Endometrial microvascular endothelial cells (primary cell): Measurements from ENCODE around the gene CFAP70. TPM values are rescaled to one million over a fixed set of nuclear protein-coding genes. Genes with fewer than 3 reads are reported as not detected.
"Not testable (repeated sequence)": the region's sequence is repeated elsewhere in the genome, so short reads cannot be mapped to it uniquely, and the experiment has no call there.

ENCODE experiments used
- in situ Hi-C: cut with HindIII; loops from 2 replicates; pipeline ENCODE4 v1.10.0; 2017; ENCODE audit warnings: low sequenced_read_pairs, low pct_unique_long_range_greater_than_20kb; ENCODE audit errors: inconsistent ontology term
- total RNA-seq: library from RNA; depleted of rRNA; stranded (reverse); fragments of >200 nt; gene quantifications from one replicate; pipeline ENCODE4 v1.2.3, GENCODE V29; 2015; ENCODE audit errors: inconsistent ontology term

CFAP70 gene
- not detected for total RNA-seq

- in situ Hi-C loops, result no loop called here
Measured at GRCh38 chr10:73358331-73359279, at the start of gene CFAP70. Gene CFAP70, minus strand, starts transcription at chr10:73358864. Its CDS starts 4,068 bp downstream, at chr10:73354796.

GRCh38 chr10:73408061-73408460 is 49.4 kb upstream of the CFAP70 start:
- in situ Hi-C loops, result no loop called here

GRCh38 chr10:73407495-73407894 is 48.8 kb upstream of the CFAP70 start:
- in situ Hi-C loops, result no loop called here

GRCh38 chr10:73406846-73407245 is 48.2 kb upstream of the CFAP70 start:
- in situ Hi-C loops, result no loop called here

- in situ Hi-C loops, result no loop called here
Measured at GRCh38 chr10:73405556-73405955, 46.9 kb upstream of the CFAP70 start.

- in situ Hi-C loops, result no loop called here
Measured at GRCh38 chr10:73404690-73405089, 46.0 kb upstream of the CFAP70 start.

- in situ Hi-C loops, result no loop called here
Measured at GRCh38 chr10:73401636-73402035, 43.0 kb upstream of the CFAP70 start.

GRCh38 chr10:73399063-73399462 is 40.4 kb upstream of the CFAP70 start:
- in situ Hi-C loops, result no loop called here

GRCh38 chr10:73398024-73398423 is 39.4 kb upstream of the CFAP70 start:
- in situ Hi-C loops, result no loop called here

- in situ Hi-C loops, result not testable (repeated sequence)
Measured at GRCh38 chr10:73394325-73394724, 35.7 kb upstream of the CFAP70 start.

- in situ Hi-C loops, result no loop called here
Measured at GRCh38 chr10:73388228-73388627, 29.6 kb upstream of the CFAP70 start.

- in situ Hi-C loops, result no loop called here
Measured at GRCh38 chr10:73386583-73386982, 27.9 kb upstream of the CFAP70 start.

- in situ Hi-C loops, result no loop called here
Measured at GRCh38 chr10:73379064-73379748, 20.5 kb upstream of the CFAP70 start.

GRCh38 chr10:73376679-73377078 is 18.0 kb upstream of the CFAP70 start:
- in situ Hi-C loops, result no loop called here

- in situ Hi-C loops, result no loop called here
Measured at GRCh38 chr10:73368238-73368637, 9.6 kb upstream of the CFAP70 start.

- in situ Hi-C loops, result no loop called here
Measured at GRCh38 chr10:73366381-73367298, 8.0 kb upstream of the CFAP70 start.

GRCh38 chr10:73364964-73365363 is 6.3 kb upstream of the CFAP70 start:
- in situ Hi-C loops, result no loop called here

GRCh38 chr10:73359492-73359891 is 828 bp upstream of the CFAP70 start:
- in situ Hi-C loops, result no loop called here

GRCh38 chr10:73357821-73358220 is 843 bp downstream of the CFAP70 start:
- in situ Hi-C loops, result no loop called here
